ENCODE results near the gene CRTAC1.

- TF ChIP-seq POLR2AphosphoS5 (IDR thresholded peaks at IDR 0.05) = no peak
- TF ChIP-seq, protein P1, sequence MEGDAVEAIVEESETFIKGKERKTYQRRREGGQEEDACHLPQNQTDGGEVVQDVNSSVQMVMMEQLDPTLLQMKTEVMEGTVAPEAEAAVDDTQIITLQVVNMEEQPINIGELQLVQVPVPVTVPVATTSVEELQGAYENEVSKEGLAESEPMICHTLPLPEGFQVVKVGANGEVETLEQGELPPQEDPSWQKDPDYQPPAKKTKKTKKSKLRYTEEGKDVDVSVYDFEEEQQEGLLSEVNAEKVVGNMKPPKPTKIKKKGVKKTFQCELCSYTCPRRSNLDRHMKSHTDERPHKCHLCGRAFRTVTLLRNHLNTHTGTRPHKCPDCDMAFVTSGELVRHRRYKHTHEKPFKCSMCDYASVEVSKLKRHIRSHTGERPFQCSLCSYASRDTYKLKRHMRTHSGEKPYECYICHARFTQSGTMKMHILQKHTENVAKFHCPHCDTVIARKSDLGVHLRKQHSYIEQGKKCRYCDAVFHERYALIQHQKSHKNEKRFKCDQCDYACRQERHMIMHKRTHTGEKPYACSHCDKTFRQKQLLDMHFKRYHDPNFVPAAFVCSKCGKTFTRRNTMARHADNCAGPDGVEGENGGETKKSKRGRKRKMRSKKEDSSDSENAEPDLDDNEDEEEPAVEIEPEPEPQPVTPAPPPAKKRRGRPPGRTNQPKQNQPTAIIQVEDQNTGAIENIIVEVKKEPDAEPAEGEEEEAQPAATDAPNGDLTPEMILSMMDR (IDR thresholded peaks at IDR 0.05 in 8 of 11, conservative IDR thresholded peaks at IDR 0.05 in 3 of 11) = no peak
These were observed 108.2 kb downstream of the CRTAC1 start for GRCh38 chr10:97922022-97922758.

All from spleen (tissue), 7 donors.